Pancreas (tissue), 10 donors: ENCODE data around the gene PFDN1. TPM values are rescaled to one million over a fixed set of nuclear protein-coding genes. Genes with fewer than 3 reads are reported as not detected.
A peak's percentile ranks its signal among the peaks of the same experiment; 100 is the strongest.

Experiments
- ATAC-seq, 4 donors: fragments of 200-7000 bp; cut with Tn5 transposase; one replicate each; pipeline versions ENCODE4 v1.8.0 to v1.9.1; 2020; ENCODE audit warnings: mild to moderate bottlenecking in 4 of 4, moderate library complexity in 4 of 4
- DNase-seq, 6 donors: peaks; one replicate each; pipeline ENCODE4 v3.0.0-alpha.2; 2020
- FAIRE-seq: peaks from 2 replicates; lab custom pipeline; 2012; peaks lifted over from hg19 to GRCh38; lab: Jason Lieb, UNC
- H3K27ac ChIP-seq, 4 donors: fragments of 200-600 bp; sonication (generic); 1 replicate in 3 of 4; 2 replicates in 1 of 4; pipeline versions ENCODE4 v1.5.0 to v1.8.0; 2020
- H3K27me3 ChIP-seq, 4 donors: fragments of 200-600 bp; one replicate each; pipeline ENCODE4 v1.8.0; 2021
- H3K36me3 ChIP-seq, 3 donors: fragments of 200-600 bp; sonication (generic) in 1 of 3; one replicate each; pipeline versions ENCODE4 v1.5.0 to v1.8.0; 2020 to 2021
- H3K4me1 ChIP-seq, 3 donors: fragments of 200-600 bp; one replicate each; pipeline ENCODE4 v1.8.0; 2021
- H3K4me3 ChIP-seq, 4 donors: fragments of 200-600 bp; sonication (generic) in 2 of 4; one replicate each; pipeline versions ENCODE4 v1.5.0 to v1.8.0; 2020 to 2021
- H3K9me3 ChIP-seq, 4 donors: fragments of 200-600 bp; one replicate each; pipeline ENCODE4 v1.8.0; 2021
- WGBS, 2 donors: extraction: QIAGEN DNeasy Blood & Tissue Kit; methylation state at CpG; one replicate each; pipeline ENCODE4 v1.1.7; 2013; 5-methylcytosine and 5-hydroxymethylcytosine counted together
- intact Hi-C, 3 donors: fragments of 100-400 bp; cut with DNase I; formaldehyde crosslinking; loops; one replicate each; pipeline versions ENCODE4 v1.11.1 to v1.14.2; 2022
- polyA plus RNA-seq, 2 donors: library from polyadenylated mRNA; stranded (reverse); fragments of 200-250 nt; gene quantifications; one replicate each; pipeline ENCODE4 v1.2.3, GENCODE V29; 2013
- total RNA-seq, 6 donors: library from RNA; stranded (reverse); fragmentation: NEBNext Ultra II Directional in 4 of 6; extraction: Animal tissue kit (Norgen Biotek cat#: 25700) in 4 of 6; gene quantifications; one replicate each; pipeline versions ENCODE4 v1.2.1 to v1.2.4, GENCODE V29; 2021 to 2023
- TF ChIP-seq, protein P1 (sequence below), 4 donors: fragments of 200-600 bp; sonication (generic) in 3 of 4; IDR thresholded peaks; one replicate each; pipeline versions ENCODE4 v1.5.0 to v1.8.0; 2021; ENCODE audit warnings: antibody characterized with exemption in 4 of 4
- donor health status: healthy with polysubstance abuse.
- donor health status: DM: no; HTN: no; CAD: no; lungs with moderate emphysema.
- donor health status: DM: no; HTN: no; CAD: no.
- donor health status: control.
- donor health status: control.
- donor health status: Bipolar disorder and iron deficiency.
- donor health status: DM: yes; HTN: yes; CAD: no.
- donor health status: DM: no; HTN: no; CAD: no.
- donor health status: DM: no; HTN: no; CAD: no.
- donor health status: DM: yes; HTN: yes; CAD: no.

The PFDN1 gene
- total and polyA plus RNA-seq, 8 donors: 10.5 to 43.9 (median 17.5) TPM

GRCh38 chr5:140228364-140228837 lies 74.5 kb downstream of the PFDN1 start:
- Histone ChIP-seq H3K9me3 (no peaks in the 10 kb centered on the region), H3K36me3 (no peaks in the 10 kb centered on the region), H3K4me1 (peaks cover 0 to 3% (median 0%) of the 10 kb centered on the region in 3 donors), H3K27me3 (no peaks in the 10 kb centered on the region), H3K4me3 (no peak overlapping the region), H3K27ac (no peak overlapping the region)
- TF ChIP-seq, protein P1, sequence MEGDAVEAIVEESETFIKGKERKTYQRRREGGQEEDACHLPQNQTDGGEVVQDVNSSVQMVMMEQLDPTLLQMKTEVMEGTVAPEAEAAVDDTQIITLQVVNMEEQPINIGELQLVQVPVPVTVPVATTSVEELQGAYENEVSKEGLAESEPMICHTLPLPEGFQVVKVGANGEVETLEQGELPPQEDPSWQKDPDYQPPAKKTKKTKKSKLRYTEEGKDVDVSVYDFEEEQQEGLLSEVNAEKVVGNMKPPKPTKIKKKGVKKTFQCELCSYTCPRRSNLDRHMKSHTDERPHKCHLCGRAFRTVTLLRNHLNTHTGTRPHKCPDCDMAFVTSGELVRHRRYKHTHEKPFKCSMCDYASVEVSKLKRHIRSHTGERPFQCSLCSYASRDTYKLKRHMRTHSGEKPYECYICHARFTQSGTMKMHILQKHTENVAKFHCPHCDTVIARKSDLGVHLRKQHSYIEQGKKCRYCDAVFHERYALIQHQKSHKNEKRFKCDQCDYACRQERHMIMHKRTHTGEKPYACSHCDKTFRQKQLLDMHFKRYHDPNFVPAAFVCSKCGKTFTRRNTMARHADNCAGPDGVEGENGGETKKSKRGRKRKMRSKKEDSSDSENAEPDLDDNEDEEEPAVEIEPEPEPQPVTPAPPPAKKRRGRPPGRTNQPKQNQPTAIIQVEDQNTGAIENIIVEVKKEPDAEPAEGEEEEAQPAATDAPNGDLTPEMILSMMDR (IDR thresholded peaks at IDR 0.05): no peak
- ATAC-seq: peak in 3 of 4 donors; percentile 38 to 58 (median 45)
- no peak for DNase-seq
- intact Hi-C loops: no loop called here
- FAIRE-seq: no peak
- WGBS, 2 donors: 76 to 78% methylated on average over 7 of the region's 7 CpGs

- Histone ChIP-seq H3K4me1 (peaks cover 9 to 14% (median 9%) of the 10 kb centered on the region in 3 donors), H3K27ac (no peak overlapping the region), H3K9me3 (no peaks in the 10 kb centered on the region), H3K4me3 (no peak overlapping the region), H3K27me3 (no peaks in the 10 kb centered on the region), H3K36me3 (no peaks in the 10 kb centered on the region)
- FAIRE-seq: no peak
- DNase-seq: no peak
- TF ChIP-seq, protein P1 (IDR thresholded peaks at IDR 0.05): no peak
- no peak for ATAC-seq
- intact Hi-C loops: no loop called here
- 94 to 95% methylated on average over 2 of the region's 2 CpGs for WGBS, 2 donors
These were observed 75.9 kb downstream of the PFDN1 start for GRCh38 chr5:140227046-140227445.

DNA sequence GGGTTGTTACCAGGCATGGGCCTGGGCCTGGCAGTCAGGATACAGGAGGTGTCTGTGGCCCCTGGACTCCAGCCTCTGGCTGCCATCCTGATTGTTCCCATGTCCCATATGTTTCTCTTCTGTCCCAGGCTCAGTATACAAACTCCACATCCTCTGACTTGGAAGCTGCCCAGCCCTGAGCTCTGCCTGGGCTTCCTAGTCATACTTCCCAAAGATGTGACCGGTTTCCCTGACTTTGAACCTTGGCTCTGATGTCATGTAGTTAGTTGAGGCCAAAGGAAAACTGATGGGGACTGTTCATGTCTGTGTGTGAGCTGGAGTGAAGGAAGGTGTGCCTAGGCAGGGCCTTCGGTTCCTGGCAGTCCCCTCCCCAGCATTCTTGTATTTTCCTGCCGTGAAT lies 77.5 kb downstream of the PFDN1 start:
- H3K27ac ChIP-seq: no peak overlapping the region
- ATAC-seq (peak in 1 of 4 donors; percentile 5), DNase-seq (no peak), FAIRE-seq (no peak)
- no peaks in the 10 kb centered on the region for H3K36me3 ChIP-seq
- H3K4me3 ChIP-seq: no peak overlapping the region
- intact Hi-C loops: no loop called here
- no peaks in the 10 kb centered on the region for H3K9me3 ChIP-seq
- H3K27me3 ChIP-seq: no peaks in the 10 kb centered on the region
- TF ChIP-seq, protein P1 (IDR thresholded peaks at IDR 0.05): no peak
- WGBS, 2 donors: 90 to 93% methylated on average over 3 of the region's 3 CpGs
- H3K4me1 ChIP-seq: peaks cover 25 to 31% (median 26%) of the 10 kb centered on the region in 3 donors

GRCh38 chr5:140224658-140225057 lies 78.2 kb downstream of the PFDN1 start:
- no peak overlapping the region for H3K4me3 ChIP-seq
- DNase-seq: no peak
- TF ChIP-seq, protein P1 (IDR thresholded peaks at IDR 0.05): no peak
- no peaks in the 10 kb centered on the region for H3K9me3 ChIP-seq
- WGBS, 2 donors: 96% methylated on average over 3 of the region's 3 CpGs
- H3K4me1 ChIP-seq: peaks cover 31 to 38% (median 33%) of the 10 kb centered on the region in 3 donors
- intact Hi-C loops: no loop called here
- H3K36me3 ChIP-seq: no peaks in the 10 kb centered on the region
- no peak overlapping the region for H3K27ac ChIP-seq
- FAIRE-seq: no peak
- ATAC-seq: no peak
- no peaks in the 10 kb centered on the region for H3K27me3 ChIP-seq

DNA sequence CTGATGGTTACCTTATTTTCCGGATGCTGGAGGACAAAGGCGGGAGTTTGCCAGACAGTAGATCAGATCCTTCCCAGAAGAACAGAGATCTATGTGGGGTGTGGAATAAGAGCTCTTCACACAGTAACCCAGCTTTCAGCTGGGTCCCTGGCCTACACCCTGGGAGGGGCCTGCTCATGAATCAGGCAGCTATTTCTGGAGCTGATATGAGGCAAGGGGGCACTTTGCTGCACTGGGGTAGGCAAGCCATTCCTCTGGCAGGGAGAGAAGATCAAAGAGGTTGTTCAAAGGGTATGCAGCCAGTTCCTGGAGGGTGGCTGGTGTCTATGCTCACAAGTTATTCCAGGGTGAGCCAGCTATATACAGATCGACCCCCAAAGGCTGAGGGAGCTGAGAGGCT lies 79.3 kb downstream of the PFDN1 start:
- Histone ChIP-seq H3K9me3 (no peaks in the 10 kb centered on the region), H3K4me3 (no peak overlapping the region), H3K4me1 (peaks cover 40 to 45% (median 44%) of the 10 kb centered on the region in 3 donors), H3K27me3 (no peaks in the 10 kb centered on the region), H3K36me3 (no peaks in the 10 kb centered on the region), H3K27ac (no peak overlapping the region)
- no peak for FAIRE-seq
- intact Hi-C loops: no loop called here
- no peak for ATAC-seq
- no peak for DNase-seq
- 89 to 93% methylated on average over 3 of the region's 3 CpGs for WGBS, 2 donors
- TF ChIP-seq, protein P1 (IDR thresholded peaks at IDR 0.05): no peak
